ENCODE data around the gene KRT5. TPM values are rescaled to one million over a fixed set of nuclear protein-coding genes. Genes with fewer than 3 reads are reported as not detected.
"Not testable (repeated sequence)": the region's sequence is repeated elsewhere in the genome, so short reads cannot be mapped to it uniquely, and the experiment has no call there.

Gene KRT5
- total RNA-seq, 1 donor from 2014 or later = 0.51 TPM

GRCh38 chr12:52496590-52497071 is 23.6 kb downstream of the KRT5 start:
- Mint-ChIP-seq H3K4me1 (peaks cover 23% of the 10 kb centered on the region), H3K27me3 (ENCODE audit: low read depth) (peaks cover 27% of the 10 kb centered on the region), H3K36me3 (no peaks in the 10 kb centered on the region), H3K9me3 (peaks cover 5% of the 10 kb centered on the region), H3K27ac (peak overlapping the region; percentile 14), H3K4me3 (no peak overlapping the region)
- DNase-seq (ENCODE audit: low spot score in 2 of 2, unreplicated experiment in 2 of 2) = no peak
- TF ChIP-seq, protein P1, sequence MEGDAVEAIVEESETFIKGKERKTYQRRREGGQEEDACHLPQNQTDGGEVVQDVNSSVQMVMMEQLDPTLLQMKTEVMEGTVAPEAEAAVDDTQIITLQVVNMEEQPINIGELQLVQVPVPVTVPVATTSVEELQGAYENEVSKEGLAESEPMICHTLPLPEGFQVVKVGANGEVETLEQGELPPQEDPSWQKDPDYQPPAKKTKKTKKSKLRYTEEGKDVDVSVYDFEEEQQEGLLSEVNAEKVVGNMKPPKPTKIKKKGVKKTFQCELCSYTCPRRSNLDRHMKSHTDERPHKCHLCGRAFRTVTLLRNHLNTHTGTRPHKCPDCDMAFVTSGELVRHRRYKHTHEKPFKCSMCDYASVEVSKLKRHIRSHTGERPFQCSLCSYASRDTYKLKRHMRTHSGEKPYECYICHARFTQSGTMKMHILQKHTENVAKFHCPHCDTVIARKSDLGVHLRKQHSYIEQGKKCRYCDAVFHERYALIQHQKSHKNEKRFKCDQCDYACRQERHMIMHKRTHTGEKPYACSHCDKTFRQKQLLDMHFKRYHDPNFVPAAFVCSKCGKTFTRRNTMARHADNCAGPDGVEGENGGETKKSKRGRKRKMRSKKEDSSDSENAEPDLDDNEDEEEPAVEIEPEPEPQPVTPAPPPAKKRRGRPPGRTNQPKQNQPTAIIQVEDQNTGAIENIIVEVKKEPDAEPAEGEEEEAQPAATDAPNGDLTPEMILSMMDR (IDR thresholded peaks at IDR 0.05; ENCODE audit: unreplicated experiment) = no peak

DNA sequence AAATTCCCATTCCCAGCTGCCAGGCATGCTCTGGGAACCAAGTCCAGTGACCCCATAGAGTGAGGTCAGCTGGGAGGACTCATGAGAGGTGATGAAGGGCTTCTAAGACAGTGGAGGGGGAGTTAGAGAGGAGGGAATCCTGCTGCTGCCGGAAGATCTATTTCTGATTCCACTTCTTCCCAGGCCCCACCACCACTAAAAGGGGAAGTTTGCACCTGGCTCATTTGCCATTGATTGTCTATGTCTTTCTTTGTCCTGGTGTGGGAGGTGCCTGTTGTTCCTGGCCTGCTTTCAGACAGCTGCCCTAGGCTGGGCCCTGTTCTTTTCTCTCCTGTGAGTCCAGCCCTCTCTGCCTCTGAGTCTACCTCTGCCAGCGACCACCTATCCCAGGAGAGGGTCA is 24.1 kb downstream of the KRT5 start:
- Mint-ChIP-seq H3K36me3 (no peaks in the 10 kb centered on the region), H3K4me3 (no peak overlapping the region), H3K4me1 (peaks cover 23% of the 10 kb centered on the region), H3K27me3 (ENCODE audit: low read depth) (peaks cover 33% of the 10 kb centered on the region), H3K9me3 (peaks cover 4% of the 10 kb centered on the region), H3K27ac (peak overlapping the region; percentile 14)
- TF ChIP-seq, protein P1 (IDR thresholded peaks at IDR 0.05; ENCODE audit: unreplicated experiment) = no peak
- DNase-seq (ENCODE audit: low spot score in 2 of 2, unreplicated experiment in 2 of 2) = no peak

DNA sequence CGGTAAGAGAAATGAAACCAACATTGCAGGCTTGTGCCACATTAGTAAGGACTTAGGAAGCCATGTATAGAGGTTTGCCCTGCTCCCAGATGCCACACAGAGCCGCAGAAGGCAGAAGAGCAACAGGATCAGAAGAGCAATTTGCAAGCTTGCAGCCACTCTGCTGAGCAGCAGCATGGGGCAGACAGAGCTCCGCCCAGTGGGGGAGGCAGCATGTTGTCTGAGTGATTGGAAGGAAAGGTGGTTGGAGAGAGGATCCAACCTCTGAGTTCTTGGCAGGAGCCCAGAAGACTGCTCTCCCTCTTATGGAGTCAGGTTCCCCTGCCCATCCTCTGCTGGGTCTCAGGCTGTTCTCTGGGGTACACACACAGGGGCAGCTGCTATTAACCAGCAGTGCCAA is 24.8 kb downstream of the KRT5 start:
- no peak overlapping the region for H3K27ac Mint-ChIP-seq
- peaks cover 39% of the 10 kb centered on the region for H3K27me3 Mint-ChIP-seq (ENCODE audit: low read depth)
- H3K36me3 Mint-ChIP-seq = no peaks in the 10 kb centered on the region
- no peak overlapping the region for H3K4me3 Mint-ChIP-seq
- H3K9me3 Mint-ChIP-seq = no peaks in the 10 kb centered on the region
- H3K4me1 Mint-ChIP-seq = peaks cover 23% of the 10 kb centered on the region
- TF ChIP-seq, protein P1 (IDR thresholded peaks at IDR 0.05; ENCODE audit: unreplicated experiment) = no peak
- peak in 1 of 2 experiments; percentile 52 for DNase-seq (ENCODE audit: low spot score in 2 of 2, unreplicated experiment in 2 of 2)

- Mint-ChIP-seq H3K4me1 (peaks cover 23% of the 10 kb centered on the region), H3K36me3 (no peaks in the 10 kb centered on the region), H3K27me3 (ENCODE audit: low read depth) (peaks cover 47% of the 10 kb centered on the region), H3K27ac (no peak overlapping the region), H3K9me3 (no peaks in the 10 kb centered on the region), H3K4me3 (no peak overlapping the region)
- TF ChIP-seq, protein P1 (IDR thresholded peaks at IDR 0.05; ENCODE audit: unreplicated experiment) = no peak
- no peak for DNase-seq (ENCODE audit: low spot score in 2 of 2, unreplicated experiment in 2 of 2)
Observed at GRCh38 chr12:52494518-52494917, 25.7 kb downstream of the KRT5 start.

GRCh38 chr12:52494100-52494499 is 26.1 kb downstream of the KRT5 start:
- Mint-ChIP-seq H3K4me3 (no peak overlapping the region), H3K9me3 (no peaks in the 10 kb centered on the region), H3K4me1 (peaks cover 23% of the 10 kb centered on the region), H3K36me3 (no peaks in the 10 kb centered on the region), H3K27me3 (ENCODE audit: low read depth) (peaks cover 52% of the 10 kb centered on the region), H3K27ac (no peak overlapping the region)
- TF ChIP-seq, protein P1 (IDR thresholded peaks at IDR 0.05; ENCODE audit: unreplicated experiment) = no peak
- DNase-seq (ENCODE audit: low spot score in 2 of 2, unreplicated experiment in 2 of 2) = no peak

DNA sequence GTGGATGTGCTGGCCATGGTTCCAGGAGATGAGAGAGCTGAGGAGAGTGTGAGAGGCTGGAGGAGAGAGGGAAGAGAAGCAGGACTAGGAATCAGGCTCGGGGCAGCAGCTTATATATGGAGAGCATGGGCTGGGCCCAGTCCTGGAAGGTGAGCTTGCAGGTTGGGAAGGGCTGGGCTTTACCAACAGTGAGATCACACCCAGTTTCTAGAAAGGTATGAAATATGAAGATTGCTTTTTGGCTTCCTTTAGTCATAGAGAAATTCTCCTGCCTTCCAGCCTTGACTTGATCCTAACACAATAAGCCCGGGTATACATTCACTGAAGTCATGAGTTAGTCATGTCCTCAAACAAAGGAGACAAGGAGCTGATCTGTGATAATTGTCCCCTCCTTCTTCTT is 27.0 kb downstream of the KRT5 start, which contains the start of gene KRT6A:
KRT6A (minus strand) TSS at position 86 of the 400 bp plus-strand sequence; CDS start at position 17, 69 bp downstream.
- Mint-ChIP-seq H3K36me3 (no peaks in the 10 kb centered on the region), H3K9me3 (no peaks in the 10 kb centered on the region), H3K27ac (no peak within 1 kb of the TSS), H3K4me1 (peaks cover 23% of the 10 kb centered on the region), H3K27me3 (ENCODE audit: low read depth) (peaks cover 59% of the 10 kb centered on the region), H3K4me3 (no peak within 1 kb of the TSS)
- TF ChIP-seq, protein P1 (IDR thresholded peaks at IDR 0.05; ENCODE audit: unreplicated experiment) = no peak
- no peak for DNase-seq (ENCODE audit: low spot score in 2 of 2, unreplicated experiment in 2 of 2)

- not testable (repeated sequence) for H3K9me3 Mint-ChIP-seq; H3K27ac Mint-ChIP-seq; H3K36me3 Mint-ChIP-seq; DNase-seq (ENCODE audit: low spot score in 2 of 2, unreplicated experiment in 2 of 2); H3K4me3 Mint-ChIP-seq
- Mint-ChIP-seq H3K4me1 (peaks cover 23% of the 10 kb centered on the region), H3K27me3 (ENCODE audit: low read depth) (peaks cover 64% of the 10 kb centered on the region)
Observed at GRCh38 chr12:52492405-52492804, 27.8 kb downstream of the KRT5 start.

DNA sequence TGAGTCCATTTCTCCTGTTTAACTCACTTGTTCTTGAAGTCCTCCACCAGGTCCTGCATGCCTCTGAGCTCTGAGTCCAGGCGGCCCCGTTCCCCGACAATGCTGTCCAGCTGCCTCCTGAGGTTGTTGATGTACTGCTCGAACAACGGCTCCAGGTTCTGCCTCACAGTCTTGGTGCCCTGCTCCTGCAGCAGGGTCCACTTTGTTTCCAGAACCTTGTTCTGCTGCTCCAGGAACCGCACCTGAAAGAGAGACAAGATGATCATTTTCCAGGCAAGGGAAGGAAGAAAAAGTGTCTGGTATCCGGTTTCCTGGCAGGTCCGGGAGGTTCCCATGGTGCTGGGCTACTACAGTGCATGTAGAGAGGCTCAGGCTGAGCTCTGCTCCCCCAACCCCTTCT is 28.7 kb downstream of the KRT5 start:
- not testable (repeated sequence) for H3K27ac Mint-ChIP-seq; H3K9me3 Mint-ChIP-seq; H3K4me3 Mint-ChIP-seq; DNase-seq (ENCODE audit: low spot score in 2 of 2, unreplicated experiment in 2 of 2); H3K36me3 Mint-ChIP-seq
- Mint-ChIP-seq H3K27me3 (ENCODE audit: low read depth) (peaks cover 71% of the 10 kb centered on the region), H3K4me1 (peaks cover 19% of the 10 kb centered on the region)

Data from mesothelial cell of epicardium (in vitro differentiated cells).